GM19239 (cell line): ENCODE measurements around the gene SUN2.
"Not testable (repeated sequence)": the region's sequence is repeated elsewhere in the genome, so short reads cannot be mapped to it uniquely, and the experiment has no call there.

Experiments
- DNase-seq: peaks from one replicate; pipeline ENCODE4 v3.0.0; 2011; ENCODE audit warnings: low spot score; ENCODE audit not compliant: insufficient read length
- FAIRE-seq: peaks from 2 replicates; lab custom pipeline; 2011; peaks lifted over from hg19 to GRCh38; lab: Jason Lieb, UNC

Gene SUN2

GRCh38 chr22:38755911-38756532 is at the start of gene SUN2:
TSS of gene SUN2 (minus strand) at chr22:38755998. CDS start at chr22:38752628, 3,370 bp downstream.
- peak; percentile 80 for FAIRE-seq
- DNase-seq: peak; percentile 97

GRCh38 chr22:38805041-38805593 is 49.3 kb upstream of the SUN2 start:
- not testable (repeated sequence) for DNase-seq, FAIRE-seq

- FAIRE-seq: no peak
- DNase-seq: no peak
Observed at GRCh38 chr22:38802671-38803121, 46.9 kb upstream of the SUN2 start.

GRCh38 chr22:38799265-38800002 is 43.6 kb upstream of the SUN2 start:
- no peak for FAIRE-seq
- no peak for DNase-seq

- FAIRE-seq: no peak
- no peak for DNase-seq
Observed at GRCh38 chr22:38798496-38798895, 42.7 kb upstream of the SUN2 start.

GRCh38 chr22:38796262-38796957 is 40.6 kb upstream of the SUN2 start:
- FAIRE-seq (no peak), DNase-seq (no peak)

GRCh38 chr22:38795569-38795968 is 39.8 kb upstream of the SUN2 start:
- FAIRE-seq (no peak), DNase-seq (no peak)

GRCh38 chr22:38793721-38794466 is 38.1 kb upstream of the SUN2 start, which contains the start of gene DNAL4:
TSS of gene DNAL4 (minus strand) at chr22:38794143. CDS start at chr22:38782731, 11,412 bp downstream.
- peak; percentile 99 for FAIRE-seq
- DNase-seq: peak; percentile 93

GRCh38 chr22:38793317-38793716 is 37.5 kb upstream of the SUN2 start:
- DNase-seq: no peak
- no peak for FAIRE-seq

GRCh38 chr22:38792833-38793232 is 37.0 kb upstream of the SUN2 start:
- no peak for DNase-seq
- FAIRE-seq: no peak

- no peak for FAIRE-seq
- DNase-seq: no peak
Observed at GRCh38 chr22:38789606-38790005, 33.8 kb upstream of the SUN2 start.

- FAIRE-seq: no peak
- DNase-seq: no peak
Observed at GRCh38 chr22:38788846-38789245, 33.0 kb upstream of the SUN2 start.

- DNase-seq (no peak), FAIRE-seq (no peak)
Observed at GRCh38 chr22:38788021-38788816, 32.4 kb upstream of the SUN2 start.

- FAIRE-seq (no peak), DNase-seq (no peak)
Observed at GRCh38 chr22:38786631-38787030, 30.8 kb upstream of the SUN2 start.

GRCh38 chr22:38784856-38785255 is 29.1 kb upstream of the SUN2 start:
- DNase-seq: no peak

GRCh38 chr22:38784035-38784434 is 28.2 kb upstream of the SUN2 start:
- DNase-seq (no peak), FAIRE-seq (no peak)

More at GRCh38 chr22:38784856-38785255, 29.1 kb upstream of the SUN2 start:
- no peak for FAIRE-seq

- FAIRE-seq: no peak
- DNase-seq: no peak
Observed at GRCh38 chr22:38783095-38783615, 27.4 kb upstream of the SUN2 start.

- DNase-seq (no peak), FAIRE-seq (no peak)
Observed at GRCh38 chr22:38782402-38783094, 26.8 kb upstream of the SUN2 start.
